ENCODE measurements around the gene TRPM4.

DNA sequence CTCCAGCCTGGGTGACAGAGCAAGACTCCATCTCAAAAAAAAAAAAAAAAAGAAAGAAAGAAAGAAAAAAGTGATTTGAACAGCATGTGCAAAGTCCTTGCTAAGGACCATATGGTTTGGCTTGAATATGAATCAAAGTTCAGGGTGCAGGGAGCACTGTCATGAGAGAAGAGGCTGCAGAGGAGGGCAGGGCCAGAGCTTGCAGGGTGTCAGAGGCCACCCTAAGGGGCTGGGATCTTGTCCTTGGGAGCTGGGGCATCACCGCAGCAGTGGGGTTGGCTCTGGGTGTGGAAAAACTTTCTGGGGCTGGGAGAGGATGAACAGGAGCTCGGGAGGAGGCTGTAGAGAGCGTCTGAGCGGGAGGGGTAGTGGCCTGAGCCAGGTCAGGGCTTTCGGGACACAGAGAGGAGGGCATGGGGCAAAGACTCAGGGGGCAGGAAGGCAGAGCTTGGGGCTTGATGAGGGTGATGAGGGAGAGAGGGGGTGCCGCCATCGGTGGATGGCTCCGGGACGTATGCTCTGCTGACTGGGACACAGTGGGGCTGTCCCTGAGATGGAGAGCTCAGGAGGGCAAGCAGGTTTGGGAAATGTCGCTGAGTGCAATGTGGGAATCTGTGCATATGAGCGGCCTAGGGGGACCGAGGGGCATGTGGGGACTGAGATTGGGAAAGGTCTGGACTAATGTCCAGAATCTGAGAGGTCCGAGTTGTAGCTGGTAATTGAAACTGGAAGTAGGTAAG, 3.0 kb downstream of the TRPM4 start:
- no peak for TF ChIP-seq CTCF (conservative IDR thresholded peaks at IDR 0.05 in 1 of 2, IDR thresholded peaks at IDR 0.05 in 1 of 2; ENCODE audit: extremely low read depth in 1 of 2, insufficient read depth in 1 of 2, low read depth in 1 of 2, low read length in 2 of 2)
- no peak for TF ChIP-seq EZH2 (IDR thresholded peaks at IDR 0.05; ENCODE audit: borderline replicate concordance, low read length)

Data from mammary epithelial cell (primary cell).